DMS 273 treated with DMSO at 0.1 percent for 48 hours (cell line): Measurements from ENCODE around the gene MYADM.

ENCODE experiments used
- DNase-seq: peaks from one replicate; lab custom pipeline; 2025; lab: John Stamatoyannopoulos, UW

MYADM gene

GRCh38 chr19:53915000-53915399 lies 47.3 kb downstream of the MYADM start:
- no peak for DNase-seq

DNA sequence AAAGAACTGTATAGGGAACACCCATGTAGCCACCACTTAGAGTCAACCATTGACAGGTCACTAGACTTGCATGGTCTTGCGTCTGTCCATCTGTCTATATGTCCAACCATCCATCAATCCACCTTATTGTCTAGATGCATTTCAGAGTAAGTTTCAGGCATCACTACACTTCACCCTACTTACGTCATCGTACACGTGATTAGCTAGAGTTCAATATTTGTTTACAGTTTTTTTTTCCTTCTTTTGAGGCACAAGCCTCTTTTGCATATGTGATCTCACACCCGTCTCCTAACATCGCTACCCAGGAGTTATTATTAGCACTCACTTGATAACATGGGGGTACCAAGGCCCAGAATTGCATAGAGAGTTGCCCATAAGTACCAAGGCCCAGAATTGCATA lies 48.3 kb downstream of the MYADM start:
- no peak for DNase-seq

DNA sequence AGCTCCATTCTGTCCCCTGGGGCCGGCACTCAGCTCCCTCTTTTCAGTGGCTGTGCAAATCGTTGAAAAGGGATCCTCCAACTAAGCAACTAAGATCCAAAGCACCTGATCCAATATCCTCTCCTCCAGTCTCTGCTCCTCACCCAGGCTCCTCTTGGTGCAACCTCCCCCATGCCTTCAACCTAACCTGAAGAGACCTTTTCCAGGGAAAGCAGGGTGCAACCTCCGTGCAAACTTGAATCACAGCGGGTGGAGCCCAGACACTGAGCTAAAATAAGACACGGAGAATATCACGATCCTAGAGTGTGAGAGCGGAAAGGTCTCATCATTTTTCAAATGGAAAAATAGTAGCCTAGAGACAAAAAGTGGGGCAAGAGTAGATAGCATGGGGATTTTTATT lies 49.7 kb downstream of the MYADM start:
- no peak for DNase-seq
